Measurements from ENCODE around the gene TRIP6. TPM values are rescaled to one million over a fixed set of nuclear protein-coding genes. Genes with fewer than 3 reads are reported as not detected.
A peak's percentile ranks its signal among the peaks of the same experiment; 100 is the strongest.

Gene TRIP6
- total RNA-seq, 1 donor from 2014 or later: 70.3 TPM

DNA sequence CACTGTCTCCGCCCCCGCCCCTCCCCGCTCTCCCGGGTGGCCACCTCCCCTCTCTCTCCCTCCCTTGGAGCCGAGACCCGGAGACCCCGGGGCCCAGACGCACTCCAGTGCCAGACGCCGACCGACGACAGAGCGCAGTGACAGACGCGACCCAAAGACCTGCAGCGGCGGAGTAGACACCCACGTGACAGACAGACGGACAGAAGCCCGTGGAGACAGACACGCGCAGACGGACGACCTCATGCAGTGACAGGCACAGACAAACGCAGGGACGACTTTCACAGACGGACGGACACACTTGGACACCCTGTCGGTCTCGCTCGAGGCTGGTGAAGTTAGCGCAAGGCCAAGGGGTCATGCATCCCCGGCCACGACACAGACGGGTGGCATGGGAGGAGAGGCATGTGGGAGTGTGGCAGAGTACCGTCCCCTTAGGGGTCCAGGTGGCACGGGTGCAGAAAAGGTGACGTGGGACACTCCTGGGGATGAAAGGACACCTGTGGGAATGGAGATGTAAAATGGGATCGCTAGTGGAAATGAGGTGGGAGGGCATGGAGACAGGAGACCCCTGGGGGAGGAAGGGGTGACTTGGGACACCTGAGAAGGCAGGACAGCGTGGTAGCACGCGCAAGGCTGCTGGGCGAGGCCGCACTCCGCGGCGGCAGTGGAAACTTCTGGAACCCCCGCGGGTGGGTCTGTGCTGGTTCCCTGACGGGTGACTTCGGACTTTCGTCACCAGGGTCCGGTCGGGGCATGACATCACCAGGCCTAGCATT lies 29.0 kb downstream of the TRIP6 start:
- H3K4me3 ChIP-seq (ENCODE audit: low read depth, low read length): no peak overlapping the region

DNA sequence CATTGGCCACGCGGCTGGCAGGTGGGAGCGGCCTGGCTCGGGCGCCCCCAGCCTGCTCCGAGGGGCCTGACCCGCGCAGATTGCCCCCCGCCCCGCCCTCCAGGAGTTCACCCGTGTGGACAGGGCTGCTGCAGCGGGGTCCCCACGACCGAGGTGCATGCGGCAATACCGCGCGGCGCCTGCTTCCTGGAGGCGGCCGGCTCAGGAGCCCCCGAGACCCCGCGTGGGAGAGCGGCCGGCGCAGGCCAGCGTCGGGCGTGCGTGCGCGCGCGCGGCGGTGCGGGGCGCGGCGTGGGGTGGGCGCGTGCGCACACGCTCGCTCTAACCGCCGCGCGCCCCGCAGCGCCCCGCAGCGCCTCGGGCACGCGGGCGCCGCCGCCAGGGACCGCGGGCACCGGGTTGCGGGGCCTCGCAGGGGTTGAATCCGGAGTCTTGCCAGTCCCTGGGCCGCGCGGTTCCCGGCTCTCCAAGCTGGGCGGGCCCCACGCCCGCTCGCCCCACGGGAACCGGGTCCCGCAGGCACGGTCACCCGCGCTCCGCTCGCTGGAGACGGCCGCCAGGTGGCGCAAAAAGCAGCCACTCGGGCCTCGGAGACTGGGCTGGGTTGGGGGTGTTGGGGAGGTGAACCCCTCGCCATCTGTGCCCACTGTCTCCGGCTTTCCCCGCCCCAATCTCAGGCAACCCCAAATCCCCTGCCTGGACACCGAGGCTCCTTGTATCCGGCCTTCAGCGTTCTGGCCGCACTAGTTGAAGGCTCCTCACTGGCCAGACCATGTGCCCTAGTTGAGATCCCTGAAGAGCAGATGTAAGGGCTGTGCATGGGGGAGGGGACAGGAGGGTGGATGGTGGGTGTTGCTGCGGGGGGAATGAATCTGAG lies 29.8 kb downstream of the TRIP6 start:
- DNase-seq (ENCODE audit: low read depth) (no peak), FAIRE-seq (no peak)
- TF ChIP-seq, protein P1, sequence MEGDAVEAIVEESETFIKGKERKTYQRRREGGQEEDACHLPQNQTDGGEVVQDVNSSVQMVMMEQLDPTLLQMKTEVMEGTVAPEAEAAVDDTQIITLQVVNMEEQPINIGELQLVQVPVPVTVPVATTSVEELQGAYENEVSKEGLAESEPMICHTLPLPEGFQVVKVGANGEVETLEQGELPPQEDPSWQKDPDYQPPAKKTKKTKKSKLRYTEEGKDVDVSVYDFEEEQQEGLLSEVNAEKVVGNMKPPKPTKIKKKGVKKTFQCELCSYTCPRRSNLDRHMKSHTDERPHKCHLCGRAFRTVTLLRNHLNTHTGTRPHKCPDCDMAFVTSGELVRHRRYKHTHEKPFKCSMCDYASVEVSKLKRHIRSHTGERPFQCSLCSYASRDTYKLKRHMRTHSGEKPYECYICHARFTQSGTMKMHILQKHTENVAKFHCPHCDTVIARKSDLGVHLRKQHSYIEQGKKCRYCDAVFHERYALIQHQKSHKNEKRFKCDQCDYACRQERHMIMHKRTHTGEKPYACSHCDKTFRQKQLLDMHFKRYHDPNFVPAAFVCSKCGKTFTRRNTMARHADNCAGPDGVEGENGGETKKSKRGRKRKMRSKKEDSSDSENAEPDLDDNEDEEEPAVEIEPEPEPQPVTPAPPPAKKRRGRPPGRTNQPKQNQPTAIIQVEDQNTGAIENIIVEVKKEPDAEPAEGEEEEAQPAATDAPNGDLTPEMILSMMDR (IDR thresholded peaks at IDR 0.05; ENCODE audit: insufficient read depth, low read length, severe bottlenecking): peak; percentile 85
- Histone ChIP-seq H3K27me3 (ENCODE audit: control insufficient read depth, insufficient read depth, low read length) (peaks cover 11% of the 10 kb centered on the region), H3K36me3 (ENCODE audit: control insufficient read depth, insufficient read depth, low read length) (no peaks in the 10 kb centered on the region), H3K4me3 (ENCODE audit: low read depth, low read length) (no peak overlapping the region)

More for the DNA sequence above, 29.0 kb downstream of the TRIP6 start:
- no peak for FAIRE-seq
- peaks cover 11% of the 10 kb centered on the region for H3K27me3 ChIP-seq (ENCODE audit: control insufficient read depth, insufficient read depth, low read length)
- TF ChIP-seq, protein P1 (IDR thresholded peaks at IDR 0.05; ENCODE audit: insufficient read depth, low read length, severe bottlenecking): no peak
- DNase-seq (ENCODE audit: low read depth): no peak
- no peaks in the 10 kb centered on the region for H3K36me3 ChIP-seq (ENCODE audit: control insufficient read depth, insufficient read depth, low read length)

DNA sequence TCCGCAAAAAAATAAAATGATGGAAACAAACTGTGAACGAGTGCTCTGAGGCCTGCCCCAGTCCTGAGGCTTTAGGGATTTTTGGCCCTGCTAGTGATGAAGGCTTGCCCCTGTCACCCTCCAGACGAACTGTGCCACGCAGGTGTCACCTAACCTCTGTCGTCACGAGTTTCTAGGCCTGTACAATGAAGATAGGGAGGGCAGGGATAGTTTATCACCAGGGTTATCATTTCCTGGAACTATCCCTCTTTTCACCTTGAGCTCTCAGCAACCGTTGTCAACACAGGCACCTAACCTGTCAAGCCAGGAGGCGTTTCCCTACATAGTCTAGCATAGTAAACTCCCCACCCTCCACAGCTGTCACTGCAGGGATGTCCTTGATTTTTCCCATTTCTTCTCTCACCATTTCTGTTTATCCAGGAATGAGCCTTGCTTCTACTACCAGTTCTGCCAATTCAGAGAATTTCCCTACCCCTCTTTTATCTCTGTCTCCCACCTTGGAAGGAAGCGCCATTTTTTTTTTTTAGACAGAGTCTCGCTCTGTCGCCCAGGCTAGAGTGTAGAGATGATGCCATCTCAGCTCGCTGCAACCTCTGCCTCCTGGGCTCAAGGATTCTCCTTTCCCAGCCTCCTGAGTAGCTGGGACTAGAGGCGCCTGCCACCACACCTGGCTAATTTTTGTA lies 30.7 kb downstream of the TRIP6 start:
- H3K27me3 ChIP-seq (ENCODE audit: control insufficient read depth, insufficient read depth, low read length): peaks cover 11% of the 10 kb centered on the region
- TF ChIP-seq, protein P1 (IDR thresholded peaks at IDR 0.05; ENCODE audit: insufficient read depth, low read length, severe bottlenecking): no peak
- no peak for FAIRE-seq

DNA sequence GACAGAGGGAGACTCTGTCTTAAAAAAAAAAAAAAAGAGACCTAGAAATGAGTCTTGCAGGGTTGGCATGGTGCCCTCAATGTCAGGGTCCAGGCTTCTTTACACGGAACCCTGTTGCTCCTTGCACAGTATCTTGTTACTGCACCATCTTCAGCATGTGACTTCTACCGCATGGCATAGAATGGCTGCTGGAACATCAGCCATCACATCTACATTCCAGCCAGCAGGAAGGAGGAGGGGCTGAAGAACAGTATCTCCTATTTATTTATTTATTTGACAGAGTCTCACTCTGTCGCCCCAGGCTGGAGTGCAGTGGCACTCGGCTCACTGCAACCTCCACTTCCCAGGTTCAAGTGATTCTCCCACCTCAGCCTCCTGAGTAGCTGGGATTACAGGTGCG lies 32.2 kb downstream of the TRIP6 start:
- Histone ChIP-seq H3K4me3 (ENCODE audit: low read depth, low read length) (no peak overlapping the region), H3K27me3 (ENCODE audit: control insufficient read depth, insufficient read depth, low read length) (peaks cover 11% of the 10 kb centered on the region), H3K36me3 (ENCODE audit: control insufficient read depth, insufficient read depth, low read length) (no peaks in the 10 kb centered on the region)
- FAIRE-seq: no peak
- no peak for DNase-seq (ENCODE audit: low read depth)
- TF ChIP-seq, protein P1 (IDR thresholded peaks at IDR 0.05; ENCODE audit: insufficient read depth, low read length, severe bottlenecking): no peak

More for the DNA sequence above, 30.7 kb downstream of the TRIP6 start:
- DNase-seq (ENCODE audit: low read depth): no peak
- no peaks in the 10 kb centered on the region for H3K36me3 ChIP-seq (ENCODE audit: control insufficient read depth, insufficient read depth, low read length)
- no peak overlapping the region for H3K4me3 ChIP-seq (ENCODE audit: low read depth, low read length)

DNA sequence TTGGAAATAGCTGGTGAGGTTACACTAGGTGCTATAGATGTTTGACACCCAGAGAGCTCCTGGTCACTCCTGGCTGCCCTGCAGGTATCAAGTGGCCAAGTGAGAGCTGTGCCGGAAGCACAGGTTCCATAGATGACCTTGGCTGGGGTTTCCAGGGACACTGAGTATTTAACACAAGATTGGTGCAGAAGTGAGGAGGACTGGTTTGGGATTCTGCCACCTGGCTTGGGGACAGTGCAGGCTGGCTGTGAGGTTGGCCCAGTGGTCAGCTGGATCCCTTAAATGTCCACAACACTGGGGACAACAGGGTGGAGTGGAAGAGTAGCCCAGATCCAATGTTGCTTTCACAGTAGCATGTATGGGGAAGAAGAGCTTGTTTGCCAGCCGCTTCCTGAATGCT lies 33.8 kb downstream of the TRIP6 start:
- no peaks in the 10 kb centered on the region for H3K36me3 ChIP-seq (ENCODE audit: control insufficient read depth, insufficient read depth, low read length)
- TF ChIP-seq, protein P1 (IDR thresholded peaks at IDR 0.05; ENCODE audit: insufficient read depth, low read length, severe bottlenecking): no peak

More for the DNA sequence above, 33.8 kb downstream of the TRIP6 start:
- FAIRE-seq: no peak
- H3K4me3 ChIP-seq (ENCODE audit: low read depth, low read length): no peak overlapping the region
- peaks cover 10% of the 10 kb centered on the region for H3K27me3 ChIP-seq (ENCODE audit: control insufficient read depth, insufficient read depth, low read length)
- no peak for DNase-seq (ENCODE audit: low read depth)
